ENCODE results near the gene GPER1.

GPER1 gene

GRCh38 chr7:1098243-1099153, 10.6 kb downstream of the GPER1 start:
- peaks cover 18% of the 10 kb centered on the region for H3K4me1 Mint-ChIP-seq
- no peak for ATAC-seq

GRCh38 chr7:1099154-1099542, 11.2 kb downstream of the GPER1 start:
- ATAC-seq: no peak

More at GRCh38 chr7:1098243-1099153, 10.6 kb downstream of the GPER1 start:
- Mint-ChIP-seq H3K4me3 (no peak overlapping the region), H3K9me3 (peaks cover 4% of the 10 kb centered on the region), H3K27me3 (no peaks in the 10 kb centered on the region), H3K36me3 (peaks cover 25% of the 10 kb centered on the region), H3K27ac (no peak overlapping the region)

GRCh38 chr7:1099637-1100036, 11.7 kb downstream of the GPER1 start:
- Mint-ChIP-seq H3K27me3 (no peaks in the 10 kb centered on the region), H3K4me1 (peaks cover 30% of the 10 kb centered on the region), H3K27ac (no peak overlapping the region), H3K36me3 (peaks cover 25% of the 10 kb centered on the region), H3K4me3 (no peak overlapping the region), H3K9me3 (peaks cover 4% of the 10 kb centered on the region)
- ATAC-seq: no peak

More at GRCh38 chr7:1099154-1099542, 11.2 kb downstream of the GPER1 start:
- Mint-ChIP-seq H3K27ac (no peak overlapping the region), H3K4me3 (no peak overlapping the region), H3K9me3 (peaks cover 4% of the 10 kb centered on the region), H3K4me1 (peaks cover 25% of the 10 kb centered on the region), H3K27me3 (no peaks in the 10 kb centered on the region), H3K36me3 (peaks cover 25% of the 10 kb centered on the region)

- ATAC-seq: no peak
Measured at GRCh38 chr7:1100386-1100785, 12.5 kb downstream of the GPER1 start.

GRCh38 chr7:1100834-1101562, 13.1 kb downstream of the GPER1 start:
- Mint-ChIP-seq H3K4me1 (peaks cover 43% of the 10 kb centered on the region), H3K9me3 (peaks cover 4% of the 10 kb centered on the region), H3K27me3 (peaks cover 3% of the 10 kb centered on the region), H3K36me3 (peaks cover 28% of the 10 kb centered on the region), H3K4me3 (no peak overlapping the region), H3K27ac (no peak overlapping the region)
- no peak for ATAC-seq

More at GRCh38 chr7:1100386-1100785, 12.5 kb downstream of the GPER1 start:
- Mint-ChIP-seq H3K36me3 (peaks cover 25% of the 10 kb centered on the region), H3K27me3 (no peaks in the 10 kb centered on the region), H3K9me3 (peaks cover 4% of the 10 kb centered on the region), H3K4me3 (no peak overlapping the region), H3K4me1 (peaks cover 37% of the 10 kb centered on the region), H3K27ac (no peak overlapping the region)

GRCh38 chr7:1101563-1102431, 13.9 kb downstream of the GPER1 start:
- peaks cover 11% of the 10 kb centered on the region for H3K27me3 Mint-ChIP-seq
- no peak overlapping the region for H3K4me3 Mint-ChIP-seq
- ATAC-seq: no peak
- peaks cover 34% of the 10 kb centered on the region for H3K36me3 Mint-ChIP-seq
- H3K9me3 Mint-ChIP-seq: peaks cover 4% of the 10 kb centered on the region
- peaks cover 48% of the 10 kb centered on the region for H3K4me1 Mint-ChIP-seq
- no peak overlapping the region for H3K27ac Mint-ChIP-seq

- peaks cover 1% of the 10 kb centered on the region for H3K9me3 Mint-ChIP-seq
- peaks cover 12% of the 10 kb centered on the region for H3K27me3 Mint-ChIP-seq
- peaks cover 46% of the 10 kb centered on the region for H3K4me1 Mint-ChIP-seq
- H3K36me3 Mint-ChIP-seq: peaks cover 21% of the 10 kb centered on the region
- H3K27ac Mint-ChIP-seq: peak overlapping the region; percentile 86
- peak overlapping the region; percentile 68 for H3K4me3 Mint-ChIP-seq
- ATAC-seq: peak; percentile 80
Measured at GRCh38 chr7:1103009-1103788, 15.3 kb downstream of the GPER1 start.

GRCh38 chr7:1103789-1104515, 16.0 kb downstream of the GPER1 start:
- no peak for ATAC-seq
- peak overlapping the region; percentile 86 for H3K27ac Mint-ChIP-seq
- peak overlapping the region; percentile 68 for H3K4me3 Mint-ChIP-seq

GRCh38 chr7:1104516-1105179, 16.7 kb downstream of the GPER1 start:
- peaks cover 12% of the 10 kb centered on the region for H3K27me3 Mint-ChIP-seq
- peak overlapping the region; percentile 56 for H3K4me3 Mint-ChIP-seq
- H3K9me3 Mint-ChIP-seq: no peaks in the 10 kb centered on the region
- ATAC-seq: no peak
- H3K36me3 Mint-ChIP-seq: peaks cover 11% of the 10 kb centered on the region
- peaks cover 43% of the 10 kb centered on the region for H3K4me1 Mint-ChIP-seq
- peak overlapping the region; percentile 86 for H3K27ac Mint-ChIP-seq

More at GRCh38 chr7:1103789-1104515, 16.0 kb downstream of the GPER1 start:
- H3K27me3 Mint-ChIP-seq: peaks cover 12% of the 10 kb centered on the region
- peaks cover 17% of the 10 kb centered on the region for H3K36me3 Mint-ChIP-seq
- H3K4me1 Mint-ChIP-seq: peaks cover 43% of the 10 kb centered on the region
- no peaks in the 10 kb centered on the region for H3K9me3 Mint-ChIP-seq

- Mint-ChIP-seq H3K9me3 (no peaks in the 10 kb centered on the region), H3K4me3 (peak overlapping the region; percentile 56), H3K27ac (peak overlapping the region; percentile 86), H3K36me3 (peaks cover 10% of the 10 kb centered on the region), H3K4me1 (peaks cover 43% of the 10 kb centered on the region), H3K27me3 (peaks cover 12% of the 10 kb centered on the region)
- peak; percentile 81 for ATAC-seq
Measured at GRCh38 chr7:1105189-1105588, 17.3 kb downstream of the GPER1 start.

GRCh38 chr7:1106063-1106792, 18.3 kb downstream of the GPER1 start:
- H3K27ac Mint-ChIP-seq: peak overlapping the region; percentile 86
- H3K36me3 Mint-ChIP-seq: peaks cover 10% of the 10 kb centered on the region
- H3K27me3 Mint-ChIP-seq: peaks cover 12% of the 10 kb centered on the region
- peaks cover 43% of the 10 kb centered on the region for H3K4me1 Mint-ChIP-seq
- ATAC-seq: no peak
- no peaks in the 10 kb centered on the region for H3K9me3 Mint-ChIP-seq
- H3K4me3 Mint-ChIP-seq: no peak overlapping the region

- ATAC-seq: no peak
- Mint-ChIP-seq H3K27me3 (peaks cover 12% of the 10 kb centered on the region), H3K4me1 (peaks cover 43% of the 10 kb centered on the region), H3K4me3 (no peak overlapping the region), H3K27ac (no peak overlapping the region), H3K9me3 (no peaks in the 10 kb centered on the region), H3K36me3 (peaks cover 10% of the 10 kb centered on the region)
Measured at GRCh38 chr7:1106793-1107421, 19.0 kb downstream of the GPER1 start.

All from stimulated activated memory B cell treated with anti-CD40 and anti-IgM and Interleukin-4, amounts not matched to agents 10 μg/mL and 1 μg/mL and 100 μg/mL, for 72 hours (primary cell).